COR-L47 (cell line): ENCODE measurements around the gene BLMH.

Source experiments
- DNase-seq: peaks from one replicate; lab custom pipeline; 2025; lab: John Stamatoyannopoulos, UW

Gene BLMH

DNA sequence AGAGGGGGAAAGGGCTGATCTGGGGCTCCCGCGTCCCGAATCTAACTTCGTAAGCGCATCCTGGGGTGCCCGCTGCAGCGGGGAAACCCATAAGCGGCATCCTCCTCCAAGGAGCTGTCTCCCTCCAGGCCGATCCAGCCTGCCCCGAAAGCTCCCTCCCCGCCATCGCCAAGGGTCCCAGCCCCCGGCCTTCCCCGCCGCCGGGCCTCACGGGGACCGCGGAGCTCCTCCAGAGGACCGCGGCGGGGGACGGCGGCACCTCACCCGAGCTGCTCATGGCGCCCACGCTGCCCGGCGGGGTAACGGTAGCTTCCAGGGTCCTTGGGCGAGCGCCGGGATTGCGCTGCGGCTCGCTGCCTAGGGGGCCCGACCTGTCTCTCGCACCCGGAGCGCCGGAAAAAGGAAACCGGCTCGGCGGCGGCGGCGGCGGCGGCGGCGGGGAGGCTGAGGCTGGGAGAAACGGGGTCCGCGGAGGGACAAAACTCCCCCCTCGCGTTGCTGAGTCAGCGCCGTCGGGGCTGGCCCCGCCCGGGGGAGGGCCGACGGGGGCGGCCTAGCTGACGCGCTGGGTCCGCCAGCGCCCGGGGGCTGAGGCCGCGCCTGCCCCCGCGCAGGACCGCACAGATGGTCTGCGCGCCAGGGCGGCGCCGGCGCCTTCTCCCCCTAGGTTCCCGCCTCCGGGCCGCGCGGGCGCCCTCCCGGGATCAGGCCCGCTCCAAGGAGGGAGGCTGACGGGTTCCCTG lies at the start of gene BLMH:
Gene BLMH (minus strand): TSS at position 402 of the 743 bp plus-strand sequence. CDS start 125 bp downstream, at position 277.
- peak; percentile 69 for DNase-seq

DNA sequence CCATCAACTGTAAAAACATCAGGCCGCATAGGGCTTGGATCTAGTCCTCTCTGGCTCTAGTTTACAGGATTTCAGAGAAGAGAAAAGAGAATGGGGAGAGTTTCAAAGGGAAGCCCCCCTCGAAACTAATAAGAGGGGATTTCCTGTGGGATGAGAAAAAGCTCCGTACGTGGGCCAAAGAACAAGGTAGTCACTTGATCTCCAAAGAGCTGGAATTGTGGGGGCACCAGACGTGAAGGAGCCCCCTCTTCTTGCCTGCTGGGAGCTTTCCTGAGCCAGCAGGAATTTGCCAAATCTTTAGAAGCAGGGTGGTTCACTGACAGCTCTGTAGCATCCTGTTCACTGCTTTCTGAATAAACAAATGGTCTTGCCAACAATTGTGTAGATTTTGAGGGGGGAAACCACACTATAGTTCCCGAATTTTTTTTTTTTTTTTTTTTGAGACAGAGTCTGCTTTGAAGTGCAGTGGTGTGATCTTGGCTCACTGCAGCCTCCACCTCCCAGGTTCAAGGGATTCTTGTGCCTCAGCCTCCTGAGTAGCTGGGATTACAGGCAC lies 49.1 kb upstream of the BLMH start:
- DNase-seq, result no peak

- DNase-seq, result no peak
These were observed 47.3 kb upstream of the BLMH start for GRCh38 chr17:30339086-30339485.

GRCh38 chr17:30337393-30337999 lies 45.8 kb upstream of the BLMH start:
- DNase-seq, result no peak

DNA sequence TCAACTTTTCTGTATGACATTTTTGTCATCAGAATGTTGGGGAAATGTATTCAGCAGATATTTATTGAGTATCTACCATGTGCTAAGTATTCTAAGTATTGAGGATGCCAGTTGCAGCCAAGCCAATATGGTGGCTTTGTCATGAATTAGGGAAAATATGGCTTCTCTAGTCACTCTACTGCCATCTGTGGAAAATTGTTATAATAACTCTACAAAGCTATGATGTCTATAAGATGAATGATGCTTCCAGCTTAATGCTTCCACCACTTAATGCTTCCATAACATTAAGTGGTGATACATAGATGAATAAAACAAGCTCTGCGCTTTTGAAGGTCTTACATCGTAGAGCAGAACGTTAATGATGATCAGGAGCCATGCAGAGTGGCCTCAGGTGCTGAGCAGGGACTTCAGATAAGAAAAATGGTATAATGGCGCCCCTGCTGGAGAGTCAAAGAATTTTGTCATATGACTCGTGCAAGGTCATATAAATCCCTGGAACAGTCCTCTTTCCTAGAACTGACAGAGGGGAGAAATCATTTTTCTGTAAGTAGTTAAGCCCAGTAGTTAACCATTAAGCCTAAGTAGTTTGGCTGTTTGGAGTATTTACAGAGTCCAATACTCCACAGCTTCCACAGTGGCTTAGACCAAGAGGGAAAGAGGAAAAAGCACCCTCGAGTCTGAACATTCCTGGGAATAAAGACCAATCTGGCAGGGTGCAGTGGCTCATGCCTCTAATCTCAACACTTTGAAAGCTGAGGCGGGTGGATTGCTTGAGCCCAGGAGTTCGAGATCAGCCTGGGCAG lies 44.8 kb upstream of the BLMH start:
- DNase-seq, result peak; percentile 38

- DNase-seq, result no peak
These were observed 42.7 kb upstream of the BLMH start for GRCh38 chr17:30334421-30334820.

DNA sequence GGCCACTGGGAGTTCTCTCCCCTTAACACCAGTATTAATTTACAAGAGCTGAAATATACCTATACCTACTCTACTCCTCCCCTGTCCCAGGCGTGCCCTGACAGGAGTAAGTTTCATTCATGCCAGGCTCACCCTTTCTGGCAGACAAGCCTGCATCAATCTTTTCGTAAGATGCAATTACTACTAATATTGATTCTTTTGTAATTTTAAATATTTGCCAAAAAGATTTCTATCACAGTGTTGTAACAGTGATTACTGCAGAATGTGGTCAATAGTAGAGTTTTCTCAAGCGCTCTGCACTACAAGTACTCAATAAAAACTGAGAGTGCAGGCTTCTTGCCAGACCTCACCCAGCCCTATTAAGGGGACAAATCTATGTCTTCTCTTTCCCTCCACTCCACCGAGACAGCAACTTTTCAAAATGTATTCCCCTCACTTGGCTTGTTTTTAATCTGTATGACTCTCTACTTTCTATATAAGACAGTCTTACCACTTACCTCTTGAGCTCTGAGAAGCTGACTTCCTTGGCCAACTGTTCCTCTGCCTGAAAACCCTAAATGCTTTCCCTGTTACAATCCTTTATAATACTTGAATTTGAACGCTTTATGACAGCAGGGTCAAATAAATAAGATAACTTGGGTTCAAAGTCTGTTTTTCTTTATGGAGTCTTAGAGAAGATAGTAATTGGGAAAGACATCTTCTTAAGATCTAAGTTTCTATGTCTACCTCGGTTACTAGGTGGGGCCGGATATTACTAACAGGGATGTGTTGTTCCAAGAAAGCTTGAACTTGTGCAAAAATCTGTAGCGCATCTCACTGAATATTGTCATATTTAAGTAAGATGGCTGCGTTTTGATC lies 42.0 kb upstream of the BLMH start, which contains the start of gene TMIGD1:
Gene TMIGD1 (minus strand): TSS at position 555 of the 858 bp plus-strand sequence. CDS start 1,924 bp downstream, outside the sequence.
- DNase-seq, result no peak

DNA sequence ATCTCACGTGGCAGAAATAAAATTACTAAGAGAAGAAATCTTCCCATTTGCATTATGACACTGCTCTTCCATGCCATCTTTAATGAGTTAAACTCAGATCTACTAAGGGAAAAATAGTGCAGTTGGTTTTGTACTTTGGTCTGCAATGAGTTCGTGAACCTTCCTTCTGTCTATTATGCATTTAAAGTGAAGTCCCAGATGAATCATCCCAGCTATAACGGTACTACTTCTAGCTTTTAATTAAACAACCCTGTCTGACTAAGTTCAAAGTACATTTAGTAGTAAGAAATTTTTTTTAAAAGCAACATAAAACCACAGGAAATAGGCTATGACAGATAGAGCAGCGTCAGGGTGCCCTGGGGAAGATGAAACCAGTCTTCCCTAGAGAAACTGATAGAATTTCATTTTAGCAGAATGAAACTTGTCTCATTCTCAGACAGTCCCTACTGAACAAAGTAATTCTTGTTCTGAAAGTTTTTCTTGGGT lies 40.4 kb upstream of the BLMH start:
- no peak for DNase-seq

- peak; percentile 76 for DNase-seq
These were observed 35.1 kb upstream of the BLMH start for GRCh38 chr17:30326809-30327208.

GRCh38 chr17:30324723-30325122 lies 33.0 kb upstream of the BLMH start:
- no peak for DNase-seq

DNA sequence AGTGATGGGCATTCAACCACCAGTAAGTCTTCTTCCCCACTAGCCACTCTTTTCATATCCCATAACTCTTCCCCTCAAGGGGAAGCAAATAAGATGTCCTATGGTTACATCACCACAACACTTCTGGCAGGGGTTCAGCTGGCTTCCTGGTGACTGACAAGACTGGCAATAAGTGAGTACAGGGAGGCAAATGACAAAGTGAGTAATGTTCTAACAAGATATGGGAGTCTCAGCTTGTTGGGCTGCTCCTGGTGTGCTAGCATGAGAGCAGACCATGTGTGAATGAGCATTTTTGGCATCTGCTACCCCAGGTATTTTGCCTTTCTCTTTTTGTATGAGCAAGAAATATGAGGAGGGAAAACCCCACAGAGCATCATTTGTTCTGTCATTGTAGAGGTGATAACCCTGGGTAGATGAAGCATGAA lies 32.2 kb upstream of the BLMH start:
- peak; percentile 50 for DNase-seq

DNA sequence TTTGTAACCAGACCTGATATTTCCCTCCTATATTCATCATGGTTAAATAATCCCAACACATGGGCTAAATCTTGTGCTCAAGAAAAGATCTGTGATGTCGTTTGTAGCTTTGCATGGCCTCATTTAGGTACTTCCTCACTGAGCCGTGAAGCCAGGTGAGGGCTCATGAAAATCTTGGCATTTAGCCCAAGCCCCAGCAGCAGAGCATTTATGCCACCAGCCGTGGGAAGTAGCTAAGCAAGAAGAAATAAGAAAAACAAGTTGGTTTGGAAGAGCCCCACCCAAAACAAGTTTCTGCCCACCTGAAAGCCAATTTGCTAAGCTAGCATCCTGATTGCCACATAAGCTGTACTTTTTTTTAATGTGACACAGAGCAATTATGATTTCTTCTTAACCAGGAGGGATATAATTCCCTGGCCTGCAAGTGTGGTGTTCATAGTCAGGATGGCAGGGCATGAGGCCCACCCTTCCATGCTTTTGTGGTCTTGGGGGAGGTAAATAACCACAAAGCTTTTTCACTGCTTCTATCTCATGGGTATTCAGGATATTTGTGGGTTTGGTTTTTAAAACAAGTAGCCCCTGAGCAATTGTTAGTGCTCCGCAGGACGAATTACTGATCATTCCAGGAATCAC lies 31.6 kb upstream of the BLMH start:
- peak; percentile 68 for DNase-seq

- DNase-seq, result no peak
These were observed 29.6 kb upstream of the BLMH start for GRCh38 chr17:30321314-30321713.

DNA sequence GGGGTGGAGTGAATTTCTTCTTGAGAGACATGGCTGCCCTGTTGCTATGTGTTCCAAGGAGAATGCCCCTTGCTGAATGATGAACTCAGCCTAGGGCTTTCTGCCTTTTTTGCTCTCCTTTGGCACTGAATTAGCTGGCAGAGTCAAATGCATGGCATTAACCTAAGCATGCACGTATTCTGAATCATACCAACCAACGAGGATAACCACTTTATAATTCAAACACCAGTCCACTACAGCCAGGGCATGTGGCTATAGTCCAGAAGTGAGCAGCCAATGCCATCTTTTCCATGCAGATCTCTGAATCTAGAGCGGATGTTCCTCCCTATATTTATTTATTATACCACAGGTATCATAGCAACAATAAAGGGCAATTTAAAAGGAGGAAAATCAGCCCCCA lies 26.4 kb upstream of the BLMH start:
- no peak for DNase-seq

GRCh38 chr17:30316736-30317135 lies 25.0 kb upstream of the BLMH start:
- no peak for DNase-seq

- DNase-seq, result no peak
These were observed 23.4 kb upstream of the BLMH start for GRCh38 chr17:30315106-30315505.

- DNase-seq, result no peak
These were observed 22.7 kb upstream of the BLMH start for GRCh38 chr17:30314474-30314873.

DNA sequence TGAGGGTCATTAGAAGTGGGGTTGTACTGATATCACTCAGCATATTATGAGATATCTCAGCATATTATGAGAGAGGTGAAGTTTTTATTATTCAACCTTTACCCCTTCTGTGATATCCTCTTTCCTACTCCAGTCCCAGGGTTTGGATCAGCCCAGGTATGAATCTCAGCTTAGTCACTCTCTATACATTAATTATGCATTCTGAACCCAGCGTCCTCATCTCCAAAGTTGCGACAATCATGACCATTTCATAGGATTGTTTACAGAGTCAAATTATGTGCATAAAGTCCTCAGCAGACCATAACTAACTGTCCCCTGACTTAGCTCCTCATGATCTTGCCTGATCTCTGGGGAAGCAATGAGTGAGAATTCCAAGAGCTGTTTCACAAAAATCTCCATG lies 20.5 kb upstream of the BLMH start:
- DNase-seq, result no peak

GRCh38 chr17:30310562-30310961 lies 18.8 kb upstream of the BLMH start:
- DNase-seq, result no peak

DNA sequence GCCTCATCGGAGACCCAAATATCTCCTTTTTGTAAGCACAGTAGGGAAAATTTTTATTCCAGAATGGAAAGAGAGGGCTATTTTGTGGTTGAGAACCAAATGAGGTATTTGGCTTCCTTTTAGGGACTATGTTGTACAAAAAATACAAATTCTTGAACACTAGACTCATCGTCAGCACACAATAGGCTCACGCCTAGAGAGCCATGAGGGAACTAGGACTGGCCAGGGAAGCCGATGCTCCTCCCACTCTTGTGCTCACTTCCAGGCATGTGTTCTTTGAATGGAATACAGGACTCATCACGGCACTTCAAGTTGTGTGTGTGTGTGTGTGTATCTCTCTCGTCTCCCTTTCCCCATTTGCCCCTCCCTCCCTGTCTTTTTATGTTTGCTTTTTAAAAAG lies 17.8 kb upstream of the BLMH start:
- DNase-seq, result no peak

GRCh38 chr17:30308406-30308805 lies 16.7 kb upstream of the BLMH start:
- no peak for DNase-seq
